HG03575 (cell line): Measurements from ENCODE around the gene SBF1.

Experiments used
- ATAC-seq: cut with Tn5 transposase; IDR thresholded peaks from one replicate; pipeline ENCODE4 v1.9.1; 2021; ENCODE audit not compliant: unreplicated experiment, insufficient number of reproducible peaks, low FRiP score; ENCODE audit errors: extremely low read depth

Gene SBF1

GRCh38 chr22:50488006-50488677, 13.3 kb upstream of the SBF1 start:
- no peak for ATAC-seq

- no peak for ATAC-seq
These were observed 12.6 kb upstream of the SBF1 start for GRCh38 chr22:50487290-50488005.

GRCh38 chr22:50486561-50487289, 11.9 kb upstream of the SBF1 start, which contains the start of gene MIOX:
Gene MIOX, plus strand, starts transcription at chr22:50486859. Its CDS starts 39 bp downstream, at chr22:50486898.
- ATAC-seq: no peak

DNA sequence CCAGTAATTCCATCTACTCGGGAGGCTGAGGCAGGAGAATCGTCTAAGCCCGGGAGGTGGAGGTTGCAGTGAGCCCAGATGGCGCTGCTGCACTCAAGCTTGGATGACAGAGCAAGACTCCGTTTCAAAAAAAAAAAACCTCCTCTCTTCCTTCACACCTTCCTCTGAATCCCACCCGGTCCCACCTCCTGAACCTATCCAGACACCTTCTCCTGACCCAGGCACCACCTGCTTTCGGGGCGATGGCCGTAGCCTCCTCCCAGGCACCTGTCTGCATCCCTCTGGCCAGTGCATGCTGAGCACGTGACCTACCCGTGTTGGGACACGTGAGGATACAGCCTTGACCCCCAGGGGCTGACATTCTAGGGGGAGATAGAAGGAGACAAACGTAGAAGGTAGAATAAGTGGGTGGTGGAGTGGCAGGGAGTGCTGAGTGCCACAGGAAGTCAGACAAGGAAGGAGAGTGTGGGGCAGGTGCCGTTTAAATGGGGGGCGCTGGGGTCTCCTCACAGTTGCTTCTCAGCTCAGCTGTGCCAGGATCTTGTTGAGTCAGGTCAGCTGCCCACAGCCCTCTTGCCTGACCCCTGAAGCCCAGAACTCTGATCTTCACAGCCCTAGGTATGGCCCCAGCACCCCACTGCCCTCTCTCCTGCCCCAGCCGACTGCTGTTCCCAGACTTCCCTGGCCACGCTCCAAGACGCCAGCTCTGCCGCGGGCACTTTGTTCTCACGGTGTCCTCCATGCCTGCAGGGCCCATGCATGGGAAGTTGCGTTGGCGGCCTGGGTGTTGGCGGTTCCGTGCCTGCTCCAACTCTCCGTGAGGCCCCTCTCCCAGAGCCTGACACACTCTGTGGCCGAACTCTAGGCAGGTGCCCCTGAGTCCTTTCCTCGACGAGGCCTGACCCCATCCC, 10.6 kb upstream of the SBF1 start:
- ATAC-seq: no peak

GRCh38 chr22:50483977-50484853, 9.4 kb upstream of the SBF1 start:
- ATAC-seq: no peak

DNA sequence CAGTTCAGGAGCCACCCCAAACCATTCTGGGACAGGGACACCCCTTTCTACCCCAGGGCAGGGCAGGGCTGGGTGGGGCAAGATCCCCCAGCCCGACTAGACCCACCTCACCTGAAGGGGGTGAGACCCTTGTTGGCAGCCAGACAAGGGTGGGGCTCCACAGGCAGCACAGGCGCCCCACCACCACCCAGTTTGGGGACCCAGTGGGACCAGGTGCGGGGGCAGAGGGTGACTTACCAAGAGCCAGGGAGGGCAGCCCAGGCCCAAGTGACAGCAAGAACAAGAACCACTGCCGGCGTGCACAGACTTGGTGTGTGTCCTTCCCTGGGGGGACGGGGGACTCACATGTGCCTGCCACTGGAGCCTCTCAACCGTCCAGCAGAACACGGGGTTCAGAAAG, 8.7 kb upstream of the SBF1 start:
- ATAC-seq: no peak

DNA sequence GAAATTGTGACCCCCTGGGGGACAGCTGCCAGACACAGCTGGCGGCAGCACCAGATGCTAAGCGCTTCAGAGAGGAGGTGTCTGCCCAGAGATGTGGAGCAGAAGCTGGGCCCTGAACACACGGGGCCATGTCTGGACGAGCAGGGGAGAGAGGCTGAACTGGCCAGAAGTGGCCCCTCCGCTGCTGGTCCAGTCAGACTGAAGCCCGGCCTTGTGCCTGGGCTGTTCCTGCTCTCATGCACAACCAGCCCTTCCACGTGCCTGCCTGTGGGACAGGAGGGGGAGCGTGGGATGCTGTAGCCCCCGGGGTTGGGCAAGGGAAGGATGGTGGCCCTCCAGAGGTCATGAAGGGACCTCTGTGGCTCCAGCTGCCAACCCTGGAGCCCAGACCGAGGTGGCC, 8.3 kb upstream of the SBF1 start:
- ATAC-seq: no peak

DNA sequence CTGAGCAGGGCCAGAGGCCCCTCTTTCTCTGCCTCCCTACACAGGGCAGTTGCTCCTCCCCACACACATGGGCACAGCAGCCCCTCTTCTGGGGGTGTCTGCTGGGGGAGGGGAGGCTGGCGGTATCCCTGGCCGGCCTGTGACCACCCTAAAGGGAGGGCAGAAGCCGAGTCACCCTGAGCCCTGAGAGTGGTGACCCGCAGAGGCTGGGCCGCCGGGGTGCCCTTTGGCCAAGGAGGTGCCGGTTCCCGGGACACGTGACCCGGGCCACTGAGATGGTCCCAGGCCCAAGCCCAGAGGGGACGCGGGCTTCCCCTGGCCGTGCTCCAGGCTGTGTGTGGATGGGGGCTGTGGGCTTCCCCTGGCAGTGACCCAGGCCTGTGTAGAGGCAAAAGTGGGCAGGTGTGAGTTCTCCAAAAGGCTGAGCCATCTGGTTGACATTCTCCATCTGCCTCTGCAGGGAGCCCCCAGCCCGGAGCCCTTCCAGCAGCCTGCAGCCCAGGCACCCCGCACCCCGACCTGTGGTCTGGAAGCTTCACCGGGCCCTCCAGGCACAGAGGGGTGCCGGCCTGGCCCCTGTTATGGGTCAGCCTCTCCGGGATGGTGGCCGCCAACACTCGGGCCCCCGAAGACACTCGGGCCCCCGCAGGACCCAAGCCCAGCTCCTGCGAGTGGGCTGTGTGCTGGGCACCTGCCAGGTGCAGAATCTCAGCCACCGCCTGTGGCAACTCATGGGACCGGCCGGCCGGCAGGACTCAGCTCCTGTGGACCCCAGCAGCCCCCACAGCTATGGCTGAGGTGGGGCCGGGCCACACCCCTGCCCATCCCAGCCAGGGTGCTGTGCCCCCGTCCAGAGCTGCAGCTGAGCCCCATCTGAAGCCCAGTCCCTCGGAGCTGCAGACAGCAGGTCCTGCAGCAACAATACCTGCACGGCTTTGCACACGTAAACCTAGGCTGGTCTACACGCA, 7.6 kb upstream of the SBF1 start:
- ATAC-seq: no peak

GRCh38 chr22:50481440-50482106, 6.7 kb upstream of the SBF1 start, which contains the start of gene ADM2:
Gene ADM2, plus strand, starts transcription at chr22:50481543. Its CDS starts 305 bp downstream, at chr22:50481848.
- ATAC-seq: no peak

- ATAC-seq: no peak
These were observed 6.2 kb upstream of the SBF1 start for GRCh38 chr22:50481045-50481439.

GRCh38 chr22:50479721-50480120, 4.9 kb upstream of the SBF1 start:
- ATAC-seq: no peak

DNA sequence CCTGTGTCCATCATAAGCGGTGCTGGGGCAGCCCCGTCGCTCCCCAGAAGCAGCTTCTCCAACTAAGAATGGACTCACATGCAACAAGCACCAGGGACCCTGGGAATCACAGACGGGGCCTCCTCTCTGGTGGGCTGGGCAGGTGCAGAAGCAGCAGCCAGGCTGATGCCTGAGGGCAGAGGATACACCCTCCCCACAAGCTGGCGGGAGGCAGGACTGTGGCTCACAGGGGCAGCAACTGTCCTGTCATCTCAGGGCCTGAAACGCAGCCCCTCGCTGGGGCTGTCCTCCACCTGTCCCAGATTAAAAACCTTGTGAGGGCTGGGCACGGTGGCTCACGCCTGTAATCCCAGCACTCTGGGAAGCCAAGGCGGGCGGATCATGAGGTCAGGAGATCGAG, 3.1 kb upstream of the SBF1 start:
- ATAC-seq: no peak

- no peak for ATAC-seq
These were observed 2.0 kb upstream of the SBF1 start for GRCh38 chr22:50476868-50477267.

DNA sequence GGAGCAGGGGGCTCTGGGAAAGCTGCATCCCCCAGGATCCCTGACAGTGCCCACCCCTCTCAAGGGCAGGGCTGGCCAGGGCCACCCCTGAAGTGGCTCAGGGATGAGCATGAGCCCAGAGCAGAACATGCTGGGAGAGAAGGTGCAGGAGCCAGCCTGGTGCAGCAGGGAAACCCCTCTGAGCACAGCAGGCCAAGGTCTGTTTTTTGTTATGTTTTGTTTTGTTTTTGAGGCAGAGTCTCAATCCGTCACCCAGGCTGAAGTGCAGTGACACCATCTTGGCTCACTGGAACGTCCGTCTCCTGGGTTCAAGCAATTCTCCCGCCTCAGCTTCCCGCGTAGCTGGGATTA, 792 bp upstream of the SBF1 start:
- ATAC-seq: no peak

DNA sequence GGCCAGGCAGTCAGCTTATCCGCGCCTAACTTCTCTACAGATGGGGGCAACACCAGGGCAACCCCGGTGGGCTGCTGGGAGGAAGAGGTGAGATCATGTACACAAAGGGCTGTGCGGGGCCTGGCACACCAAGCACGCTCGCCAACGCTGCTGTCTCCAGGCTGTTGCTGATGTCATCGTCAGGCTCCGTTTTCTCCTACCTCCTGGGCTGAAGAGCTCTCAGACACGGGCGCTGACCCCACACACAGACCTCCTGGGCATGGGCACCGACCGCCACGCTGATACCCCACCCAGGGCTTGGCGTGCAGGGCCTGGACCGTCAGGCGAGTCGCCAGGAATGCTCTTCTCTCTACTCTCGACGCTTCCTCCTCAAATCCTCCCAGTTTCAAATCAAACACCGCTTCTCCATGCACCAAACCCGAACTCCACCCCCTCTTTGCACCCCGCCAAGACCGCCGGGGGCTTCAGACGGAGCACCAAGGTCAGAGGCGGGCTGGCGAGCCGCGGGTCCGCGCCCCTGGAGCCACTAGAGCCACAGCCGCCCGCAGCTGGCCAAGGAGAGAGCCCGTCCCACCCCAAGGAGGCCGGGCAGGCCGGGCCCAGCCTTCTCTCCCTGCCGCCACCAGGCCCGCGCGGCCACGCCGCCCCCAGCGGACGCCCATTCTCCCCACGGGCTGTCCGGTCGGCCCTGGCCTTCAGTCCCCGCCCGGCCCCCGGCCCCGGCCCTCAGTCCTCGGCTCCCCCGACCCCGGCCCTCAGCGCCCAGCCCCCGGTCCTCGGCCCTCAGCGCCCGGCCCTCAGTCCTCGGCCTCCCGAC, 772 bp downstream of the SBF1 start:
- ATAC-seq: no peak

DNA sequence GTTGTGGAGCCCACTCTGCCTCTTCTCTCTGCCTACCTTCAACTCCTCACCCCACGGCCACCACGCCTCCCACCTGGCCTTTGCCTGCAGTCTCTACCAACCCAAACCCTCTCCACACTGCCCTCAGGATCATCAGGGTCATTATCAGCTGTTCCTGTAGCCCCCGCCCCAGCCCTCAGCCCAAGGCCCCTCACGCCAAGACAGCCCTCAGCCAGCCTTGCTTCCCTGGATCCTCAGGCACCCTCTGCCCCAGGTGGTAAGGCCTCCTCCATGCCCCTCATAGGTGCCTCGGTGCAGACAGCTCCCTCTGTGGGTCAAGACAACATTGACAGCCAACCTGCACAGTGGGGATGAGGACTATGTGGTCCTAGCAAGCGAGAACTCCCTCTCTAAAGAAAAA, 1.7 kb downstream of the SBF1 start:
- ATAC-seq: no peak
